Suprapubic skin (tissue), 4 donors: ENCODE results near the gene SLC6A12. TPM values are rescaled to one million over a fixed set of nuclear protein-coding genes. Genes with fewer than 3 reads are reported as not detected.

Experiments used
- DNase-seq, 2 donors: peaks; one replicate each; pipeline ENCODE4 v3.0.0-alpha.2; 2019; ENCODE audit warnings: low spot score in 2 of 2
- H3K27ac ChIP-seq: fragments of 200-600 bp; sonication (generic); one replicate; pipeline ENCODE4 v1.5.1; 2019
- H3K27me3 ChIP-seq: fragments of 200-600 bp; sonication (generic); one replicate; pipeline ENCODE4 v1.5.1; 2019
- H3K36me3 ChIP-seq: fragments of 200-600 bp; sonication (generic); one replicate; pipeline ENCODE4 v1.5.1; 2019
- H3K4me1 ChIP-seq: fragments of 200-600 bp; sonication (generic); one replicate; pipeline ENCODE4 v1.5.1; 2019
- H3K4me3 ChIP-seq: fragments of 200-600 bp; sonication (generic); one replicate; pipeline ENCODE4 v1.5.1; 2019; ENCODE audit warnings: mild to moderate bottlenecking
- H3K9me3 ChIP-seq: fragments of 200-600 bp; sonication (generic); one replicate; pipeline ENCODE4 v1.5.1; 2019
- EP300 ChIP-seq: sonication (generic); formaldehyde crosslinking; IDR thresholded peaks from one replicate; pipeline ENCODE4 v1.6.1; 2017; ENCODE audit warnings: antibody characterized with exemption
- POLR2A ChIP-seq, 2 donors: fragments of 450-650 bp; IDR thresholded peaks; one replicate each; pipeline ENCODE4 v1.6.1; 2017; ENCODE audit warnings: antibody characterized with exemption in 2 of 2, mild to moderate bottlenecking in 2 of 2, moderate library complexity in 2 of 2
- POLR2AphosphoS5 ChIP-seq, 3 donors: sonication (generic); formaldehyde crosslinking; IDR thresholded peaks; one replicate each; pipeline ENCODE4 v1.6.1; 2017; ENCODE audit warnings: antibody characterized with exemption in 3 of 3
- WGBS: methylation state at CpG from one replicate; pipeline ENCODE4 v1.1.5; 2018; 5-methylcytosine and 5-hydroxymethylcytosine counted together
- total RNA-seq, 4 donors: library from RNA; depleted of rRNA; stranded (reverse); fragments of >200 nt; gene quantifications; one replicate each; pipeline ENCODE4 v1.1.0, GENCODE V29; 2016
- TF ChIP-seq, protein P1 (sequence below), 2 donors: fragments of 200-600 bp in 1 of 2; fragments of 450-650 bp in 1 of 2; sonication (generic) in 1 of 2; IDR thresholded peaks; one replicate each; pipeline ENCODE4 v1.5.1; 2016 to 2019; ENCODE audit warnings: antibody characterized with exemption in 2 of 2, mild to moderate bottlenecking in 1 of 2, moderate library complexity in 1 of 2

SLC6A12 gene
- total RNA-seq, 4 donors from 2014 or later, result 3.1 to 6.0 TPM; not detected in 2

DNA sequence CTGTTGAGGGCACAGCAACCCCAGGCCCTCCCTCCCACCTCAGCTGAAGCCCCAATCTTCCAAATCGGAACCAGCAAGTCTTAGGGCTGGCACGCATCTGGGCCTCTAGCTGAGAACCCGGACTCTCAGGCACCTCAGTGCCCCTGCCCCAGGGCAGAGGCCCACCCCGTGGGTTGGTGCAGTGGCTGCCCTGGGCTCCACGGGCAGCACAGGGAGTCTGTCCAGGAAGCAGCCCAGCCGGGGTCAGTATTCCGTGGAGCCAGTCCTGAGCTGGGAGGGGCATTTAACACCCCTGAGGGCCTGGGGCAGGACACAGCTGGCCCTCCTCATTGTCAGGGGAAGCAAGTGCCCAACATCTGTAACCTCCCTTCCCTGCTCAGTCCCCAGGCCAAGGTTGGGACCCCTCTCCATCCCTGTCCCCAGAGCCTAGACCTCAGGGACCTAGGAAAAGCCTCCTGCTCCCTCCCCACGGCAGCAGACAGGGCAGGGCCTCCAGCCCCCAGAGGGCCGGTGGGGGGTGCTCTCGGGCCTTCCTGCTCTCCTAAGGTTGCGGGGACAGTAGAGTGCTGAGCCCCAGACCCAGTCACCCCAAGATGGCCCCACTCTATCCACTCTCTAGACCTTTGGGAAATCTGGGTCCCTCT is 36.5 kb downstream of the SLC6A12 start:
- TF ChIP-seq POLR2AphosphoS5 (IDR thresholded peaks at IDR 0.05) (no peak), POLR2A (IDR thresholded peaks at IDR 0.05) (no peak), EP300 (no peak)
- TF ChIP-seq, protein P1, sequence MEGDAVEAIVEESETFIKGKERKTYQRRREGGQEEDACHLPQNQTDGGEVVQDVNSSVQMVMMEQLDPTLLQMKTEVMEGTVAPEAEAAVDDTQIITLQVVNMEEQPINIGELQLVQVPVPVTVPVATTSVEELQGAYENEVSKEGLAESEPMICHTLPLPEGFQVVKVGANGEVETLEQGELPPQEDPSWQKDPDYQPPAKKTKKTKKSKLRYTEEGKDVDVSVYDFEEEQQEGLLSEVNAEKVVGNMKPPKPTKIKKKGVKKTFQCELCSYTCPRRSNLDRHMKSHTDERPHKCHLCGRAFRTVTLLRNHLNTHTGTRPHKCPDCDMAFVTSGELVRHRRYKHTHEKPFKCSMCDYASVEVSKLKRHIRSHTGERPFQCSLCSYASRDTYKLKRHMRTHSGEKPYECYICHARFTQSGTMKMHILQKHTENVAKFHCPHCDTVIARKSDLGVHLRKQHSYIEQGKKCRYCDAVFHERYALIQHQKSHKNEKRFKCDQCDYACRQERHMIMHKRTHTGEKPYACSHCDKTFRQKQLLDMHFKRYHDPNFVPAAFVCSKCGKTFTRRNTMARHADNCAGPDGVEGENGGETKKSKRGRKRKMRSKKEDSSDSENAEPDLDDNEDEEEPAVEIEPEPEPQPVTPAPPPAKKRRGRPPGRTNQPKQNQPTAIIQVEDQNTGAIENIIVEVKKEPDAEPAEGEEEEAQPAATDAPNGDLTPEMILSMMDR (IDR thresholded peaks at IDR 0.05), result no peak
- no peaks in the 10 kb centered on the region for H3K36me3 ChIP-seq
- H3K4me3 ChIP-seq, result no peak overlapping the region
- H3K9me3 ChIP-seq, result no peaks in the 10 kb centered on the region
- H3K4me1 ChIP-seq, result peaks cover 21% of the 10 kb centered on the region
- H3K27ac ChIP-seq, result no peak overlapping the region
- no peak for DNase-seq
- H3K27me3 ChIP-seq, result peaks cover 52% of the 10 kb centered on the region
- 69% methylated on average over 4 of the region's 11 CpGs for WGBS

DNA sequence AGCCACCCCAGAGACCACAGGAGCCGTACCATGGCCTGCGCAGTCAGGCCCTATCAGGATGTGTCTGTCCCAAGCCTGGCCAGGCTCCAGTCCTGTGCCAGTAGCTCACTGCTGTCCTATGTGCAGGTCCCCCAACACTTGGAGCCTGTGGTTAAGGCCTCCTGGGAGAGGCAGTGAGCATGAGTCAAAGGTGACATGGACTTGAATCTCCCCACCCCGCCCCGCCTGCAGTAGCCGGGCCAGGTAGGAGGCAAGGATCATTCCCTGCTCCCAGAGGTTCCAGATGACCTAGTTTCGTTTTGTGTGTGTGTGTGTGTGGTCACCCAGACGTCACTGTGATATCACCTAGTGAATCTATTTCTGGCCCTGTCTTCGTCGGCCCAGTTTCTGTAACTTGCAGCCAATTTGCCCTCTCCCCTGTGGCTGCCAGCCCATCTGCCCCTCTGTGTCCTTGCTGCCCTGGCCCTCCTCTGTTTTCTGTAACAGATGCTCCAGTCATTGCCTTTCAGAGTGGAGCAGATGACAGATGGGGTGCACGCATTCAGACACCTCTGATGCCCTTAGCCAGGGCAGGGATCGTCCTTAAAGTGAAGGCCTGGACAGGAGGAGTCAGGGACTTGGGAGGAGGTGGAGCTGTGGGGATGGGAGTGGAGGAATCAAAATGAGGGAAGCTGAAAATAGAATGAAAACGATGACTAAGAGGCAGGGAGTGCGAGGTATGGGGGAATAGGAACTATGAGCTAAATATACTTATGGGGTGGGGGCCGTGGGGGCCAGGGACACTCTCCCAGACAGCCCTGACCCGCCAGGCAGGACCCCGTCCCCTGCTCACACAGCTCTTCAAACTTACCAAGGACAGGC is 37.4 kb downstream of the SLC6A12 start:
- Histone ChIP-seq H3K27me3 (peaks cover 61% of the 10 kb centered on the region), H3K4me3 (no peak overlapping the region), H3K36me3 (no peaks in the 10 kb centered on the region), H3K4me1 (peaks cover 30% of the 10 kb centered on the region), H3K27ac (no peak overlapping the region), H3K9me3 (no peaks in the 10 kb centered on the region)
- WGBS, result 40% methylated on average over 11 of the region's 16 CpGs
- DNase-seq, result no peak
- TF ChIP-seq, protein P1 (IDR thresholded peaks at IDR 0.05), result no peak
- TF ChIP-seq POLR2A (IDR thresholded peaks at IDR 0.05) (no peak), EP300 (no peak), POLR2AphosphoS5 (IDR thresholded peaks at IDR 0.05) (no peak)

DNA sequence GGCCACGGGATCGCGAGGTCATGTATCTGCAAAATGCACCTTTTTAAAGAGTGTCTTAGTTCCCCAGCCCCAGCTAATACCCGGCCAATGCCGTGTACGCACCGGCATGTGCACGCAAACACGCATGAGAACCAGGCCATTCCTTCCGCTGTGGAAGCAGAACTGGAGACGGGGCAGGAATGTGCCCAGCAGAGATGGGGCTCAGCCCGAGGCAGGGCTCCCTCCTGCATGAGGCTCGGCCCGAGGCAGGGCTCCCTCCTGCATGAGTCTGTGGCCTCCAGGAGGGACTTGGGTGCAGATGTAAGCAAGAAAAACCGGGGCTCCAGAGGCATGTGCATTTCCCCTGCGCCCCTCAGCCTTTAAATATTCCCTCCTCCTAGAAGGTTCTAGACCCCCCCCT is 38.2 kb downstream of the SLC6A12 start:
- TF ChIP-seq EP300, result no peak
- TF ChIP-seq POLR2AphosphoS5 (IDR thresholded peaks at IDR 0.05), result no peak

DNA sequence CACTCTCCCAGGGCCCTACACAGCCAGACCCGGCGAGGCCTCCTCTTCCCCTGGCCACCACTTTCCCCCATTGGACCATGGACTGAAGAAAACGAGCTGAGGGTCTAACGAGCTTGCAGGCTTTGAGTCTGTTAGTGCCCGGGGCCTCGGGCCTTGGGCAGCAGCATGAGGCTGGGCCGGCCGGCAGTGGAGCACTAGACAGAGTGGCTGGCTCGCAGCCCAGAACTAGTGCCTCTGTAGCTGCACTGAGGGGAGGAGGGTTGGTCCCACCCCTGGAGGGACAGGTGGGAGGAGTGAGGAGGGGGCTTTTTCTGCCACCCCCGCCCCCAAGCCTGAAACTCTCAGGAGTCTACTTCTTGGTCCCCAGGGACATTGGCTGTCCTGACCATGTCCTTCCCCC is 38.7 kb downstream of the SLC6A12 start:
- TF ChIP-seq POLR2AphosphoS5 (IDR thresholded peaks at IDR 0.05) (no peak), EP300 (no peak), POLR2A (IDR thresholded peaks at IDR 0.05) (no peak)
- TF ChIP-seq, protein P1 (IDR thresholded peaks at IDR 0.05), result no peak
- DNase-seq, result no peak
- Histone ChIP-seq H3K27ac (no peak overlapping the region), H3K4me3 (no peak overlapping the region), H3K27me3 (peaks cover 68% of the 10 kb centered on the region), H3K9me3 (no peaks in the 10 kb centered on the region), H3K36me3 (no peaks in the 10 kb centered on the region), H3K4me1 (peaks cover 30% of the 10 kb centered on the region)
- WGBS, result 64% methylated on average over 4 of the region's 10 CpGs

More for the DNA sequence above, 38.2 kb downstream of the SLC6A12 start:
- no peaks in the 10 kb centered on the region for H3K9me3 ChIP-seq
- no peak overlapping the region for H3K27ac ChIP-seq
- no peak for DNase-seq
- peaks cover 30% of the 10 kb centered on the region for H3K4me1 ChIP-seq
- peaks cover 64% of the 10 kb centered on the region for H3K27me3 ChIP-seq
- no peak overlapping the region for H3K4me3 ChIP-seq
- WGBS, result 61% methylated on average over 4 of the region's 16 CpGs
- H3K36me3 ChIP-seq, result no peaks in the 10 kb centered on the region

DNA sequence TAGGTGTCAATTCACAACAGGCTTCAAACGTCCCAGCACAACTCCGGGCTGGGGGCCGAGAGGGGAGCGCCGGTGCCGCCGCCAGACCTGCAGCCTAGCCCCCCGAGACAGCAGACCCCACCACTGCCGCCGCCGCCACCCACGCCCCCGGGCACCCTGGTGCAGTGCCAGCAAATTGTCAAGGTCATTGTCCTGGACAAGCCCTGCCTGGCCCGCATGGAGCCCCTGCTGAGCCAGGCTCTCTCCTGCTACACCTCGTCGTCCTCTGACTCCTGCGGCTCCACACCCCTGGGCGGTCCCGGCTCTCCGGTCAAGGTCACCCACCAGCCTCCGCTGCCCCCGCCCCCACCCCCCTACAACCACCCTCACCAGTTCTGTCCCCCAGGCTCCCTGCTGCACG is 39.4 kb downstream of the SLC6A12 start:
- Histone ChIP-seq H3K4me1 (peaks cover 25% of the 10 kb centered on the region), H3K36me3 (no peaks in the 10 kb centered on the region), H3K9me3 (no peaks in the 10 kb centered on the region), H3K27me3 (peaks cover 68% of the 10 kb centered on the region), H3K27ac (no peak overlapping the region), H3K4me3 (no peak overlapping the region)
- no peak for TF ChIP-seq EP300
- TF ChIP-seq, protein P1 (IDR thresholded peaks at IDR 0.05), result no peak
- TF ChIP-seq POLR2AphosphoS5 (IDR thresholded peaks at IDR 0.05), result no peak
- TF ChIP-seq POLR2A (IDR thresholded peaks at IDR 0.05), result no peak
- WGBS, result 65% methylated on average over 8 of the region's 23 CpGs
- DNase-seq, result no peak
